Activated CD4-positive, alpha-beta T cell treated with anti-CD3 and anti-CD28 coated beads, Interleukin-2, Interleukin-6, amounts not matched to agents 100 ng/mL and 50 ng/mL, durations not matched to agents 16 hours and 8 hours (primary cell): Measurements from ENCODE around the gene ZBTB1.

Experiments
- DNase-seq: peaks from one replicate; pipeline ENCODE4 v3.0.0-alpha.2; 2020

Gene ZBTB1, protein sequence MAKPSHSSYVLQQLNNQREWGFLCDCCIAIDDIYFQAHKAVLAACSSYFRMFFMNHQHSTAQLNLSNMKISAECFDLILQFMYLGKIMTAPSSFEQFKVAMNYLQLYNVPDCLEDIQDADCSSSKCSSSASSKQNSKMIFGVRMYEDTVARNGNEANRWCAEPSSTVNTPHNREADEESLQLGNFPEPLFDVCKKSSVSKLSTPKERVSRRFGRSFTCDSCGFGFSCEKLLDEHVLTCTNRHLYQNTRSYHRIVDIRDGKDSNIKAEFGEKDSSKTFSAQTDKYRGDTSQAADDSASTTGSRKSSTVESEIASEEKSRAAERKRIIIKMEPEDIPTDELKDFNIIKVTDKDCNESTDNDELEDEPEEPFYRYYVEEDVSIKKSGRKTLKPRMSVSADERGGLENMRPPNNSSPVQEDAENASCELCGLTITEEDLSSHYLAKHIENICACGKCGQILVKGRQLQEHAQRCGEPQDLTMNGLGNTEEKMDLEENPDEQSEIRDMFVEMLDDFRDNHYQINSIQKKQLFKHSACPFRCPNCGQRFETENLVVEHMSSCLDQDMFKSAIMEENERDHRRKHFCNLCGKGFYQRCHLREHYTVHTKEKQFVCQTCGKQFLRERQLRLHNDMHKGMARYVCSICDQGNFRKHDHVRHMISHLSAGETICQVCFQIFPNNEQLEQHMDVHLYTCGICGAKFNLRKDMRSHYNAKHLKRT

DNA sequence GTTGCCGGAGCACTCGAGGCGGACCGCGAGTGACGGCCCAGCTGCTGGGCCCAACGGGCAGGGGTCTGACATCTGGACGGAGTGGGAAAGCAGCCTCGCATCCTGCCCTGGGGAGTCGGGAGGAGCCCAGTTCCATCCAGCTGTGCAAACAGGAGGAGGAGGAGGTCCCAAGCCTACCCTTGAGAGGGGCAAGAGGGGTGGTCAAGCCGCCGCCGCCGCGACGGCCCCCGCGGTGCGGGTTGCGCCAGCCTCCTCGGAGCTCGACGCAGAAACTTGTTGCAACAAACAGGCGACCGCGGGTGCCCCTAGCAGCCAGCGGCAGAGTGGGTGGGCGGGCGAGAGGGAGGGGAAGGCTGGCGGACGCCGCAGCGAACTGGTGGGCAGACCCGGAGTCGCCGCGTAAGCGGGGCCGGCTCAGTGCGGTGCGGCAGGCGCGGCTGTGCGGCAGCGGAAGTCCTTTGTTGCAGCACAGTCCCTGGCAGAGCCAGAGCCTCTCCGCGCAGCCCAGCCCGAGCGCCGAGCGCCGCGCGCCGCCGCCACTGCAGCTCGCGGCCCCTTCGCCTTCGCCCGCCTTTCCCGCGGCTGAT is at the start of gene ZBTB1:
TSS of gene ZBTB1 (plus strand) at position 461 of the 587 bp plus-strand sequence. CDS start 16,735 bp downstream, outside the sequence.
- DNase-seq, result peak; percentile 91

DNA sequence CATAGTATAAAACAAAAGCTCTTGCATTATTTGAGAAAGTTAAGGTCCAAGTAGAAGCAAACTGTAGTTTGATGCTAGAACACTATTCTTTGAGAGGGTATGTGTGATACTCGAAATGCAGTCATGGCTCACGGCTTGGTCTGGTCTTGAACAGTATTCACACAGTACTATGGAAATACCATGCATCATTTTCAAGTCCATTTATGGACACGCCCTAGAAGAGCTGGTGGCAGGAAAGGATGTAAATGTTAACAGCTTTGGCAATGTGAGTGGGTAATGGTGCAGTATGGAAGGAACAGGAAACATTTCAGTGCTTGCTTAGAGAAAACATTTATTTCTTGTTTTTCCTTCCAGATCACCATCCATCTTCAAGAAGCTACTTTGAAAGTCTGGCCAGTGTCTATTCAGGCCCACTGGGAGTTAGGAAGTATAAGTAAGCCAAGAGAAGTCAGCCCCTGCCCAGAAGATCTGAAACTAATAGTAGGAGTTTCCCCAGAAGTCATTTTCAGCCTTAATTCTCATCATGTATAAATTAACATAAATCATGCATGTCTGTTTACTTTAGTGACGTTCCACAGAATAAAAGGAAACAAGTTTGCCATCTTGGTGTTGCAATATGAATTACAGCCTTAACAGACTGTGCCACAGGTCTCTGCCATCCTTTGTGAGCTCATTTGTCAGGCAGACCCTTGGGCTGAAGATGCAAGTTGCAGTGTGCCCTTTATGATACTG is 45.0 kb upstream of the ZBTB1 start:
- no peak for DNase-seq

DNA sequence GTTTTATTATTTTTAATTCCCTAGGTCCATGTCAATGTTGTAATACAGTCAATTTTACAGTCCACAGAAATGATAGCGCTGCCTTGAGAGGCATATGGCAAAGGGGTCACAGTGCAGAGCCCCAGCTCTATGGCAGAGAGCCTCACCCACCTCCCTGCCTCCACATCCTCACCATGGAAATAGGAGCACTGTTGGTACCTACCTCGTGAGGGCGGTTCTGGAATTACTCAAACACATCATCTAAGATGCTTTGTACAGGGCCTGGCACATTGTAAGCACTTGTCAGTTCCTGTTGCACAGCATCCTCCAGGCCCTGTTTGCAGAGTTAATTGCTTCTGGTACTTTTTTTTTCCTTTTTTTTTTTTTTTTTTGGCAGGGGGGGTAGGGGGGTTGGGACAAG is 43.3 kb upstream of the ZBTB1 start:
- no peak for DNase-seq

DNA sequence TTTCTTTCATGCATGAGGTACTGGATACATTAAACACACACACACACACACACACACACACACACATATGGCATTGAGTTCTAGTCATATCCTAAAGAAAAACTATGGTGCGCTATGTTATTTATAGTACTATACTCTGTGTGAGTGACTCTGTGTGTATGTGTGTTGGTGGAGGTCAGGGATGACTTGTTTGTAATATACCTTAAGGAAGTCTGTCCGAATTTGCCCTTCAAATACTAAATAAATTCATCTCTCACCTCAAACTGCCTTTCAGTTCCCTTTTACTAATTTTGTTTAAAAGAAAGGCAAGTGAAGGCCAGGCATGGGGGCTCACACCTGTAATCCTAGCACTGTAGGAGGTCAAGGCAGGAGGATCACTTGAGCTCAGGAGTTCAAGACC is 41.4 kb upstream of the ZBTB1 start:
- no peak for DNase-seq

DNA sequence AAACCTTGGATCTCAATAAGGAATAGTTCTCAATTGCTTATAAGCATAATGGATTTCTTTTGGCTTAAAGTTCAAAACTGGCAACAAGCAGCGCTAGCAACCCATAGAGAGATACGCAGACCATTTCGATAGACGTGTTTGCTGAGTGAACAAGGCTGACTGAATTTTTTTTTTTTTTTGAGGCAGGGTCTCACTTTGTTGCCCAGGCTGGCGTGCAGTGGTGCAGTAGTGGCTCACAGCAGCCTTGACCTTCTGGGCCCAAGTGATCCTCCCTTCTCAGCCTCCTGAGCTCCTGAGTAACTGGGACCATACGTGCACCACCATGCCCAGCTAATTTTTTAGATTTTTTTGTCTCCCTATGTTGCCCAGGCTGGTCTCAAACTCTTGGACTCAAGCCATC is 40.7 kb upstream of the ZBTB1 start:
- no peak for DNase-seq

DNA sequence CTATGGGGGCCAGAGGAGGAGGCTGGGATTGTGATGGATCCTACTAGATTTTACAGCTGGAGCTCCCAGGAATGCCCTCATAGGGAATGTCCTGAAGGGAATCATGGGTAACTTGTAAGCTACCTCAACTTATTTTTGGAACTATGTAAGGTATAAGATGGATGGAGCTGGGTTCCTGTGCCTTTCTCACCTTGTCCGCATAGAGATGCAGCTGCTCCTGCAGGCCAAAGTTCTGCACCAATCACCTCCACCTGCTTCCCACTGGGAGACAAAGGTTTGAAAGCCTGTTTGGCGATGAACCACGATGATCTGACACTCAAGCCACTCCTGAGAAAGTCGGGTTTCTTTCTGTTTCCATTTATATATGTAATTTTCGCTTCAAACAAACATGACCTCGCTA is 39.9 kb upstream of the ZBTB1 start:
- DNase-seq, result no peak

DNA sequence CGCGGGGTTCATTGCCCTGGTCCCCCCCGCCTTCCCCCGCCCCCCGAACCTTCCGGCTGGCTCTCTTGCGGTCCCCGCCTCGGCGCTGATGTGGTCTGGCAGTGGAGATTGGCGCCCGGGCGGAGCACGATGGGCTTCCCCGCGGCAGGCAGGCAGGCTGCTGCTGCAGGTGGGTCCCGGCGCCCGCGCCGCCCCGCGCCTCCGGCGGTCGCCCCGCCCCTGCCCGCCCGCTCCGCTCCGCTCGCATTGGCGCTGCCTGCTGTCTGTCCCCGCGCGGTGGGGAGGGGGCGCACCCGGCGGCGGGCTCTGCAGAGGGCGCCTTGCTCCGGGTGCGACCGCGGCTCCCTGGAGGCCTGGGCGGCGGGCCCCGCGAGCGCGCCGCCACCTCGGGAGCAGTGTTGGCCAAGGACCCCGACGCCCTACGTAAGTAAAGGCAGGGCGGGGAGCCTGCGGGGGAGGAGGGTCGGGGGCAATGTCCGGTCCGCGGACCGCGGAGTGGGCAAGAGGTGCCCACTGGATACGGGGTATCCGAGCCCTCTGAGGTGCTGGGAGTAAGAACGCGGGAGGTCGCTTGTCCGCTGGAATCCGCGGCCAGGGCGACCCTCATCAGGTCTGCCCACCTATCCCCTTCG is 39.3 kb upstream of the ZBTB1 start, which contains the start of gene AKAP5:
TSS of gene AKAP5 (plus strand) at position 309 of the 632 bp plus-strand sequence. CDS start 2,896 bp downstream, outside the sequence.
- DNase-seq, result peak; percentile 67

DNA sequence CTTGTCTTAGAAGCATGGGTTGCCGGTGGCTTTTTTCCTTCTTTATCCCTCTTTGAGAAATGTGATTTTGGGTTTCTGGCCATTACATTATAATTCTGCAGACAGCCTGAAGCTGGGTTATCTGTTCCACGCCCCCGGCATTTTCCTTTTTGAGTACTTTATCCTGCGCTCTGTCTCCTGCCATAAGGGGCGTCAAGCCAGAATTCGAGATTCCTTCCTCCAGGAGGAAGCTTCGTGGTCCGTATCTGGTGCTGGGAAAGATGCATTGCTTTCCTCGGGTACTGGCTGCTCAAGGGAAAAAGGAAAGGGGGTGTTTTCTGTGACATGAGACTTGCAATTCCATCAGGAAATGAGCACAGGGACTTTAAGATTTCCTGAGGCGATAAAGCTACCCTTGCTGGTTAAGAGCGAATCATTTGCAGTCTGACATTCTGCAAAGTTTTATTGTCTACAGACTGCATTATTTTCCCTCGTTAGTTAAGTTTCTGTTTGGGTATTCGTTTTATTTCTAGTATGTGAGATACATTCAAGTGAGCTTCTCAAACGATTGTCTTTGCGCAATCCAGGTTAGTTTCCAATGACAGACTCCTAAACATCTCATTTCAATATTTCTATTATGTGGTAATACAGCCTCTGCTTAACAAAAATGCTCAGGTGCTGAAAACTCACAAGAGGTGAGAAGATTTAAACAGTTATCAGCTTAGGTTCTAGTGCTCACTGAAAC is 38.6 kb upstream of the ZBTB1 start:
- no peak for DNase-seq

DNA sequence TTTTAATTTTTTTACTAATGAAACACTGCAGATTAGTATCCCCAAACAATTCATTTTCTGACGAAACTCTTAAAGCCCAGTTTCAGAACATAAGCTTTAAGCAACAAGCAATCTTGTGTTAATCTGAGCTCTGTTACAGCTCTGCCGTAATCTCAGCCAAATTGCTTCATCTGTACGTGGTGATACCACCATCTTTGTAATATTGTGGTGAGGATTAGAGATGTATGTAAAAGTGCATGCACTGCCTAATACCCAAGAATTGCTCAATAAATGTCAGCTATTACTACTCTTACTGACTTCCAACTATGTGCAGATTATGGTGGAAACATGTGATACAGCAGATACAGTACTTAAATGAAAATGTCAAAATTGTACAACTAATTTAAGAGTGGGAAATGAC is 37.5 kb upstream of the ZBTB1 start:
- no peak for DNase-seq

DNA sequence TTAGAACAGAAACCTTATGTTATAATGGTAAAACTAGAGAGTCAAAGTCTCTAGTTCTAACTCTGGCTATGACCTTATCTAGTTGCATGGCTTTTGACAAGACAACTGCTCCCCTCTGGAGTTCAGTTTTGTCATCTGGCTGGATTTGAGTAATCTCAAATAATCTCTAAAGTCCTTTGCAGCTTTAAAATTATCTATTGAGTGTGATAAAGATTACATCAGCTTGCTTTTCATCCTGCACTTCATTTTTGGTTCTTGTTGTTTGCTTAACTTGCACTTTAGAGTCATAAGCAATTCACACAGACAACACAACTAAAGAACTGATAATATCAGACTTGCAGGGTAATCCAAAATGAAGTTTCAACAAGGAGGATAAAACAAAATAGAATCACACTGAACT is 37.0 kb upstream of the ZBTB1 start:
- DNase-seq, result no peak

DNA sequence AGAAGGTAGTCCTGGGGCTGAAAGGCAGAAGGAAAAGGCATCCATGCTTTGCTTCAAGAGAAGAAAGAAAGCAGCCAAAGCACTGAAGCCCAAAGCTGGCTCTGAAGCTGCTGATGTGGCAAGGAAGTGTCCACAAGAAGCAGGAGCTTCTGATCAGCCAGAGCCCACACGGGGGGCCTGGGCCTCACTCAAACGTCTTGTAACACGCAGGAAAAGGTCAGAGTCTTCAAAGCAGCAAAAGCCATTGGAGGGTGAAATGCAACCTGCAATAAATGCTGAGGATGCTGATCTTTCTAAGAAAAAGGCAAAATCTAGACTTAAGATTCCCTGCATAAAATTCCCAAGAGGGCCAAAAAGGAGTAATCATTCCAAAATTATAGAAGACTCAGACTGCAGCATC is 36.1 kb upstream of the ZBTB1 start:
- no peak for DNase-seq

DNA sequence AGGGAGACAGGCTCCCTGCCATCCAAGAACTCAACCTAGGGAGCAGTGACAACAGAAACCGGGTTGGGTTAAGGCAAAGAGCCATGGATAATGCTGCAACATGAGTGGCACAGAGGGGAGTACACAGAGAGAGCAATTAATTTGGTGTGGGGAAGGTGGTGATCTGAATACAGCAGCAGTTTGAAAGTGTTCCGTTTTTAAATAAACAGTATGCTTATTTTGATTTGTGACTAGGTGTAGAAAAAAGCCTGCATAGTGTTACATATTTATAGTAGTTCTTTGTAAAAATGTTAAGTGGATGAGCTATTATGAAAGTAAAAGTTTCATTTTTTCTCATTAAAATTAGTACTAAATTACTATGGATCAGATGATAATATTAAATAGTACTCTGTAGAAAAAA is 30.5 kb upstream of the ZBTB1 start:
- DNase-seq, result no peak

DNA sequence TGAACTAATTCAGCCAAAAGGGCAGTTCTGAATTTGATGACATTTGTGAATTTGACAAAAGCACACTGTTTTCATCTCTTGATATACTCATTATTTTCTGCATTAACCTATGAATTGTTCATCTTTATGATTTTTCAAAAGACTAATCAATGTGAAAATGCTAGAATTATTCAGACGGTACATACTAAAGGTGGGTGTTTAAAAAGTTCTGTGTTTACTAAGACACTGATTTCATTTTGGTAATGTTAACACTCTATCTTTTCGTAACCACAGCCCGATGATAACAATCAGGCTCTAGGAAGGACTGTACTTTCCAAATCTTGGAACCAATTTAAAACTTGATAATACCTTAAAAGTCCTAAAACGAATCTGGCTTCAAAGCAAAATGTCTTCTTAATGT is 29.9 kb upstream of the ZBTB1 start:
- no peak for DNase-seq

DNA sequence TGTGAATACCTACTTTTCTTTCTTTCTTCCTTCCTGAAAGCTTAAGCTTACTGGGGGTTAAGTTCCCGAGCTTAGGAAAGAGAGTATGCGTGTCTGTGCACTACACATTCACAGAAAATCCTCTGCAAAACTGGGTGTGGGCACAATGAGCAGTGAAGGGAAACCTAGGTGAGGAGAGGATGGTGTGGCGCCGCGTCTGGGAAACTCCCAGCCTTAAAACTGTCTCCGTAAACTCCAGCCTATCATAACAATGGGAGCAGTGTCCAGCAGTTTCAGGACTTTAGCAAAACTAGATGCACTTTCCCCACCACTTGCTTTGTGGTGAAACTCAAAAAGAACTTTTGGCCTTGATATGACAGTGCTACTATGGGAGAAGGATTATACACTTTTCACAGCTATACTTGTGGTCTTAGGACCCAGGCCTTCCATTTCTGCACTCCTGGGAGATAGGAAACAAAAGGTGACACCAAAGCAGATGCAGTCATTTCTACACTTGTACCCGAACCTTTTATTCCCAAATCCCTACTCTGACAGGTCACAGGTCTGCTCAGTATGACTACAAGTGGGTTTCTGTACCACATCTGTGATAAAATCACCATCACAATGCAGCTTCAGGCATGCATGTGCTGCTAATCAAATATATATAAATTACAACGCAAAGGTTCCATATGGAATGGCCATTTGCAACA is 28.8 kb upstream of the ZBTB1 start:
- DNase-seq, result no peak

DNA sequence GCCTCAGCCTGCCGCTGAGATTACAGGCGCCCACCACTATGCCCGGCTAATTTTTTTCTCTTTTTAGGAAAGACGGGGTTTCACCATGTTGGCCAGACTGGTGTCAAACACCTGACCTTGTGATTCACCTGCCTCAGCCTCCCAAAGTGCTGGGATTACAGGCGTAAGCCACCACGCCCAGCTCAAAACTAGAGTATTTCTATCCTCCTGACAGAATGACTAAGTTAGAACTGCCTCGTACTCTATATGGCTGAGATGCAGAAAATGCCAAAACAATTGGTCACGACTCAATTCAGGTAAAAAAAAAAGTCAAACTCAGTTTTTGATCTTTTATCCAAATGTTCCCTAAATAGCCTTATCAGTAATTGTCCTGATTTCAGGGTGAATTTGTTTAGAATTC is 28.1 kb upstream of the ZBTB1 start:
- DNase-seq, result no peak

DNA sequence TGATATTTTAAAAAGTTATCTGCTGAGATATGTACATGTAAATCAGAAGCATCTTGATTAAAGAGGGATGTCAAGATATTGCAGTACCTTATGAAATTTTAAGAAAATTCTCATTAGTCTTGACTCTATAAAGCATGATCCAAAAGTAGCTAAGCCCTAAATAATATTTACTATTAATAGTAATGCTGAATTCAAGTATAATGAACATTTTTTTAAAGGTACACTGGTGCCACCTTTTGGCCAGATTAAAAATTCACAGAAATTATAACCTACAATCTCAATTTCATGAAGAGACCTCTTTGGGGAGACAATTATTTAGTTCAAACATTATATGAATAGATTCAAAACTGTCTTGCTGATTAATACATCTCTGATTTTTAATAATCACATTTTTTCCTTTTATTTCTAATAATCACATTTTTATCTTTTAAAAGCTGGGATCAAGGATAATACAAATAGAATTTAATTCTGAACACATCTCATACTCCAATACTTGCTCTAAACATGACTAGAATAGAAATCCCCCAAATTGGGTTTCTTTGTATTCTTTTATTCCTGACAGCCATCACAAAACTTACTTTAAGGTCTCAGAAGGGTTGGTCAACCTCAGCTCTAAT is 25.8 kb upstream of the ZBTB1 start:
- no peak for DNase-seq

DNA sequence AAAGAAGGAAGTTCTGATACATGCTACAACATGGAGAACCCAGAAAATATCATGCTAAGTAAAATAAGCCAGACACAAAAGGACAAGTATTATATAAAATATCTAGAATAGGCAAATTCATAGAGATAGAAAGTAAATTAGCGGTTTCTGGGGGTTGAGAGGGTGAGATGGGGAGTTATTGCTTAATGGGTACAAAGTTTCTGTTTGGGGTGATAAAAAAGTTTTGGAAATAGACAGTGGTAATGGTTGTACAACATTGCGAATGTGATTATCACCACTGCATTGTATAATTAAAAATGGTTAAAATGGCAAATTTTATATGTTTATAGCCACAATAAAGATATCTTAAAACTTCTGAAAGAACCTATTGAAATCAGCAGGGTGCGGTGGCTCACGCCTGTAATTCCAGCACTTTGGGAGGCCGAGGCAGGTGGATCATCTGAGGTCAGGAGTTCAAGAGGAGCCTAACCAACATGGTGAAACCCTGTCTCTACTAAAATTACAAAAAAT is 15.9 kb upstream of the ZBTB1 start:
- no peak for DNase-seq

DNA sequence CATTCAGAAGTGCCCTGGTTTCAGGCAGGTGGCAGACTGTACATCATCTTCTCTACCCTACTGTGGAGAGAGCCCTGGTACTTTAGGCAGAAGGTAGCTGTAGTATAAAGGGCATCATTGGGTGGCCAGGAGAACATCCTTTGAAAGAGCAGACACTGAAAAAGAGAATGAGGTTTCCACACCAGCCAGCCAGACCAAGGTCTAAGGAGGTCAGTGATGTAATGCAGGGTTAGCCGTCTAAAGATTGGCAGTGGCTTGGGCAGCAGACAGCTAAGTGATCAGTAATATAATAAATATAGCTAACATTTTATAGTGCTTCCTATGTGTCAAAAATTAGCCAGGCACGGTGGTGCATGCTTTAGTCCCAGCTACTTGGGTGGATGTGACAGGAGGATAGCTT is 12.9 kb upstream of the ZBTB1 start:
- DNase-seq, result no peak

DNA sequence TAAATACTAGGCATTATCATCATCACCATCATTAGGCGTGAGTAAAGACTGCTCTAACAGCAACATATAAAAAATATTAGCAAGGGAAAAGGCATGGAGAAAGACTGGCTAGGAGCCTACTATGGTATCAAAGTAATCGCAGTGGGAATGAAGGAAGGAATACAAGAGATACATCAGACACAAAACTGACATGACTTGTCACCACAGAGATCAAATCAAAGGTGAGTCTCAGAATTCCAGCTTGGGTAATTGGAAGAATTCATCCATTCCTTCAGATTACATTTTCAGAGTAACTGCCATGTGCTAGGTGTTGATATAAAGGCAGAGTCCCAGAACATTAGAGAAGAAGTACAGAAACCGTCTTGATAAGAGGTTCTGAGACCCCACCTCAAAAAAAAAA is 11.1 kb upstream of the ZBTB1 start:
- no peak for DNase-seq

DNA sequence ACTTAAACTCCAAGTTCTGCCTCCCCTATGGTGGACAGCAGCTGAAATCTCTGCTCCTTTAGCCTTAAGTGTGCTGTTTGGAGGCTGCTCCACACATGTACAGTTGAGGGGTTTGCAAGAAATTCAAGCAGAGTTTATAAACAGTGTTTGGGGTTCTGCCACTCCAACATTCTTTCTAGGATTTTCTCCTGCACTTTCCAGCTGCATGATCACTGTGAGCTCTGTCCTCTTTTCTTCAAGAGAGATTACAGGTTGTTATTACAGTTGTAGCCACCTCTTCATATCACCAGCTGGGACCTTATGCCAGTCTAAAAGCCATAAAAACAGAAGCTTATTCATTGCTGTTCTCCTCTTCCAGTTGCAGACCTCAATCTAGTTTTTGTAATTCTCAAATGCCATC is 9.3 kb upstream of the ZBTB1 start:
- no peak for DNase-seq

DNA sequence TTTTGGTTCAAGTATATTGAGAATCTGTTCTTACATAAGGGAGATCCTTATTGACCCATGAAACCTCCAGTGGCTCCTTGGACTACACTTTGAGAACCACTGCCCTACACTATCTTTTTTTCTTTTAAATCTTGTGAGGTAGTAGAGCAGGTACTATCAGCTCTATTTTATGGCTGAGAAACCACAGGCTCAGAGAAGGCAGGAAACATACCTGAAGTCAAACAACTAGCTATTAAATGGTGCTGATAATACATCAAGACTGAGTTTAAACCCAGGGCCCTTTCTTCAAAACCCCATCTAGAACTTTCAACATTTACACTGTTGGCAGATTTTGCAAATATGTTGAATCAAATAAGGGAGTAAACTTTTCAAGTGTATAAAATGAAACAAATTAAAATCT is 7.8 kb upstream of the ZBTB1 start:
- DNase-seq, result no peak
